ENCODE data around the gene SNX8. TPM values are rescaled to one million over a fixed set of nuclear protein-coding genes. Genes with fewer than 3 reads are reported as not detected.

Gene SNX8
- total RNA-seq, 1 experiment from 2014 or later = 139 TPM

DNA sequence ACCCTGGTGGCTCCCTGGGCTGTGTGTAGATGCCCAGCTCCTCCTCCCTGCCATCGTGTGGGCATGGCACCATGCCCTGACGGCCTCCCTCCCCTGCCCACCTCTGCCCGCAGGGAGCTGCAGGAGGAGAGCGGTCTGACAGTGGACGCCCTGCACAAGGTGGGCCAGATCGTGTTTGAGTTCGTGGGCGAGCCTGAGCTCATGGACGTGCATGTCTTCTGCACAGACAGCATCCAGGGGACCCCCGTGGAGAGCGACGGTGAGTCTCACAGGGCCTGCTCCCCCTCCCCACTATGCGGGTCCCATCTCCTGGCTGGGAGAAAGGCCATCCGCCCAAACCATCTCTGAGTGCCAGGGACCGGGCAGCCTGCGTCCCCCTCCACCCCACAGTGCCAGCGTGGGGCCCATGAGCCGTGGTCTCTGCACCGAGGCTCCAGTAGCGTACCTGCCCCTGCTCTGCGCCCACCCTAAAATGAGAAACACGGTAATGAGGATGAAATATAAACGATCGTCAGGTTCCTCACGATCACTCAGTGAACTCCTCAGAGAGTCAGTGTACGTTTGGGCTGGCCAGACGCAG lies 64.4 kb downstream of the SNX8 start:
- intact Hi-C loops (cut with micrococcal nuclease; ENCODE audit: unreplicated experiment) = loop anchor here (5.0 kb wide), 1 partner anchor 97 kb away; no protein-coding TSS in a partner anchor
- in situ Hi-C loops (cut with HindIII; ENCODE audit: low pct_unique_long_range_greater_than_20kb, low sequenced_read_pairs) = no loop called here
- Histone ChIP-seq H3K9me3 (ENCODE audit: control insufficient read depth, insufficient read depth, low read depth, low read length) (no peaks in the 10 kb centered on the region), H3K36me3 (ENCODE audit: control insufficient read depth, insufficient read depth, low read length) (no peaks in the 10 kb centered on the region), H3K27me3 (ENCODE audit: control insufficient read depth, insufficient read depth, low read length) (no peaks in the 10 kb centered on the region), H3K4me1 (ENCODE audit: control insufficient read depth, insufficient read depth, low read length) (peaks cover 5% of the 10 kb centered on the region), H3K27ac (ENCODE audit: low read length) (no peak overlapping the region), H3K4me3 (ENCODE audit: low read depth in 2 of 2, low read length in 2 of 2) (no peak overlapping the region)
- TF ChIP-seq SIN3A (IDR thresholded peaks at IDR 0.05; ENCODE audit: borderline replicate concordance, insufficient read depth, low read depth, low read length) = no peak
- TF ChIP-seq POLR2AphosphoS5 (IDR thresholded peaks at IDR 0.05; ENCODE audit: low read depth, low read length) = no peak
- TF ChIP-seq REST (IDR thresholded peaks at IDR 0.05; ENCODE audit: insufficient read depth in 1 of 2, low read depth in 2 of 2, low read length in 1 of 2) = no peak
- TF ChIP-seq TCF7L2 (IDR thresholded peaks at IDR 0.05; ENCODE audit: low read depth, low read length) = no peak
- TF ChIP-seq CTCF (IDR thresholded peaks at IDR 0.05) = no peak
- ATAC-seq = peak; percentile 1; the same call in 1 of the 2 replicates
- no peak for DNase-seq (ENCODE audit: low read depth, low spot score)
- ChIA-PET CTCF (interaction anchor here (1.7 kb wide), 1 partner anchor 98 kb away, joined by 7 read pairs; no protein-coding TSS in a partner anchor), POLR2A (interaction anchor here (0.6 to 1.0 kb wide), 2 partner anchors 17 to 1749 kb away, joined by 3 read pairs; no protein-coding TSS in a partner anchor)
- no TSS peak for BruUV-seq (replicated peaks)

DNA sequence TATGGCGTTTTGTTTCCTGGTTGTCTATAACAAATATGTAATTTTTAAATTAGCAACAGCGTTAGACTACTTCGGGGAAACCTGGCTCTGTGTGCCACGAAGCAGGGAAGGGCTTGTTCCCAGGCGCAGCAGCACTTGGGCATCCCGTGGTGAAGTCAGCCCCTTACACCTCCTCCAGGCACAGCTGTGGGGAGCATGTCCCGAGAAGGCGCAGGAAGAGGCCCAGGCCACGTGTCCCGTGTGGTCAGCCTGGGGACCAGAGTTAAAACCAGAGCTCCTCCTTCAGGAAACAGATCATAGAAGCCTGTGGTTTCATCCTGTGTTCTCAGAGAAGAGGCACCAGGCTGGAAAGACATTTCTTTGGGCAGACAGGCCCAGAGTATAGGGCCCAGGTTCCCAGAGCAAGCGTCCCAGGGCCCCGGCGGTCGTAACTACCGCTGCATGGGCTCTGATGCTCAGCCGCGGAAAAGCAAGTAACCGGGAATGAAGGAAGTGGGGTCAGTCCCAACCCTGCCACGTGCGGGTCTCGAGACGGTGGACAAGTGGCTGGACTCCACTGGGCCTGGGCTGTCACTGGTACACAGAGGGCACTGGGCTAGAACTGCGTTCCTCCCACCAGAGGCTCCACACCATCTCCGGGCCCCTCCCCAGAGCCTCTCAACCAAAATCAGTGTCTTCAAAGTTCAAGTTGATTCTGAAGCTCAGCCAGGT lies 65.1 kb downstream of the SNX8 start:
- intact Hi-C loops (cut with micrococcal nuclease; ENCODE audit: unreplicated experiment) (loop anchor here (5.0 kb wide), 1 partner anchor 98 kb away; no protein-coding TSS in a partner anchor), in situ Hi-C loops (cut with HindIII; ENCODE audit: low pct_unique_long_range_greater_than_20kb, low sequenced_read_pairs) (no loop called here)
- ChIA-PET CTCF (interaction anchor here (0.5 to 1.7 kb wide), 3 partner anchors 99 to 663 kb away, joined by 4 to 7 read pairs (median 6); no protein-coding TSS in a partner anchor), POLR2A (interaction anchor here (0.5 to 0.7 kb wide), 4 partner anchors 17 to 459 kb away, joined by 3 to 9 read pairs (median 3); no protein-coding TSS in a partner anchor)
- peaks cover 5% of the 10 kb centered on the region for H3K4me1 ChIP-seq (ENCODE audit: control insufficient read depth, insufficient read depth, low read length)
- H3K4me3 ChIP-seq (ENCODE audit: low read depth in 2 of 2, low read length in 2 of 2) = no peak overlapping the region
- TF ChIP-seq SIN3A (IDR thresholded peaks at IDR 0.05; ENCODE audit: borderline replicate concordance, insufficient read depth, low read depth, low read length) = no peak
- TF ChIP-seq POLR2AphosphoS5 (IDR thresholded peaks at IDR 0.05; ENCODE audit: low read depth, low read length) = no peak
- TF ChIP-seq TCF7L2 (IDR thresholded peaks at IDR 0.05; ENCODE audit: low read depth, low read length) = no peak
- no peak for TF ChIP-seq REST (IDR thresholded peaks at IDR 0.05; ENCODE audit: insufficient read depth in 1 of 2, low read depth in 2 of 2, low read length in 1 of 2)
- no peak for TF ChIP-seq CTCF (IDR thresholded peaks at IDR 0.05)
- peak overlapping the region; percentile 55; the same call in 1 of the 2 replicates for H3K27ac ChIP-seq (ENCODE audit: low read length)
- ATAC-seq (peak; percentile 63), DNase-seq (ENCODE audit: low read depth, low spot score) (no peak)
- no peaks in the 10 kb centered on the region for H3K36me3 ChIP-seq (ENCODE audit: control insufficient read depth, insufficient read depth, low read length)
- no peaks in the 10 kb centered on the region for H3K27me3 ChIP-seq (ENCODE audit: control insufficient read depth, insufficient read depth, low read length)
- no peaks in the 10 kb centered on the region for H3K9me3 ChIP-seq (ENCODE audit: control insufficient read depth, insufficient read depth, low read depth, low read length)
- no TSS peak for BruUV-seq (replicated peaks)
